Islet of Langerhans (tissue), 1 donor: ENCODE data around the gene GIMAP1.

ENCODE experiments used
- FAIRE-seq: peaks from one replicate; lab custom pipeline; 2011; peaks lifted over from hg19 to GRCh38; lab: Jason Lieb, UNC

The GIMAP1 gene

GRCh38 chr7:150722431-150722931 lies 6.1 kb downstream of the GIMAP1 start:
- no peak for FAIRE-seq

GRCh38 chr7:150723467-150723866 lies 7.1 kb downstream of the GIMAP1 start:
- FAIRE-seq = no peak

- FAIRE-seq = no peak
These were observed 11.0 kb downstream of the GIMAP1 start for GRCh38 chr7:150727381-150727780.

GRCh38 chr7:150728011-150728410 lies 11.6 kb downstream of the GIMAP1 start:
- no peak for FAIRE-seq

GRCh38 chr7:150728609-150729008 lies 12.2 kb downstream of the GIMAP1 start:
- no peak for FAIRE-seq

GRCh38 chr7:150731916-150732315 lies 15.5 kb downstream of the GIMAP1 start:
- FAIRE-seq = no peak

- no peak for FAIRE-seq
These were observed 16.5 kb downstream of the GIMAP1 start for GRCh38 chr7:150732786-150733481.

GRCh38 chr7:150733482-150734095 lies 17.2 kb downstream of the GIMAP1 start:
- FAIRE-seq = no peak

GRCh38 chr7:150734254-150734653 lies 17.8 kb downstream of the GIMAP1 start:
- FAIRE-seq = no peak

- FAIRE-seq = no peak
These were observed 19.4 kb downstream of the GIMAP1 start for GRCh38 chr7:150735596-150736358.

GRCh38 chr7:150736864-150737263 lies 20.5 kb downstream of the GIMAP1 start:
- no peak for FAIRE-seq

- FAIRE-seq = no peak
These were observed 21.0 kb downstream of the GIMAP1 start, which contains the start of gene GIMAP5 for GRCh38 chr7:150737265-150738055. TSS of gene GIMAP5 (plus strand) at chr7:150737418. CDS start at chr7:150740885, 3,467 bp downstream.

- FAIRE-seq = no peak
These were observed 21.7 kb downstream of the GIMAP1 start for GRCh38 chr7:150738092-150738491.

- no peak for FAIRE-seq
These were observed 22.2 kb downstream of the GIMAP1 start for GRCh38 chr7:150738591-150739001.

- no peak for FAIRE-seq
These were observed 22.6 kb downstream of the GIMAP1 start for GRCh38 chr7:150739033-150739432.

- FAIRE-seq = no peak
These were observed 23.6 kb downstream of the GIMAP1 start for GRCh38 chr7:150740053-150740452.

- FAIRE-seq = no peak
These were observed 26.0 kb downstream of the GIMAP1 start for GRCh38 chr7:150742286-150742968.

GRCh38 chr7:150744041-150744656 lies 27.7 kb downstream of the GIMAP1 start:
- FAIRE-seq = no peak

- no peak for FAIRE-seq
These were observed 28.7 kb downstream of the GIMAP1 start for GRCh38 chr7:150745086-150745485.

GRCh38 chr7:150745876-150746275 lies 29.5 kb downstream of the GIMAP1 start:
- FAIRE-seq = no peak

- FAIRE-seq = no peak
These were observed 30.5 kb downstream of the GIMAP1 start for GRCh38 chr7:150746921-150747320.
